GM10248 (cell line): Measurements from ENCODE around the gene ZNF512B.

ENCODE experiments used
- CTCF ChIA-PET: fragments of 300-600 bp; sonication (Branson Sonifier 250); formaldehyde crosslinking; extraction: SDS; loops from one replicate; lab custom pipeline; 2021; ENCODE audit warnings: antibody characterized with exemption; lab: Yijun Ruan, JAX
- POLR2A ChIA-PET: fragments of 350-650 bp; sonication (Branson Sonifier 250); formaldehyde crosslinking; extraction: SDS; loops from one replicate; lab custom pipeline; 2020; ENCODE audit warnings: antibody characterized with exemption; lab: Yijun Ruan, JAX
- DNase-seq: peaks from one replicate; pipeline ENCODE4 v3.0.0; 2012; ENCODE audit errors: extremely low spot score
- CTCF ChIP-seq: IDR thresholded peaks from 2 replicates; pipeline ENCODE4 v1.5.1; 2012; ENCODE audit warnings: mild to moderate bottlenecking, low read depth; ENCODE audit errors: extremely low read depth, missing control alignments, control extremely low read depth

ZNF512B gene

GRCh38 chr20:63950701-63951397 is 18.9 kb downstream of the ZNF512B start:
- no peak for DNase-seq
- POLR2A ChIA-PET = no interaction called here
- TF ChIP-seq CTCF = no peak
- CTCF ChIA-PET = interaction anchor here (1.6 to 2.3 kb wide), 4 partner anchors 23 to 413 kb away, joined by 5 to 10 read pairs (median 6); partner anchors contain the start of genes PRPF6 and PTK6

GRCh38 chr20:63947638-63948456 is 21.9 kb downstream of the ZNF512B start:
- ChIA-PET CTCF (no interaction called here), POLR2A (no interaction called here)
- TF ChIP-seq CTCF = peak; percentile 14

GRCh38 chr20:63946986-63947637 is 22.6 kb downstream of the ZNF512B start:
- DNase-seq = no peak
- ChIA-PET CTCF (no interaction called here), POLR2A (no interaction called here)
- TF ChIP-seq CTCF = no peak

More at GRCh38 chr20:63947638-63948456, 21.9 kb downstream of the ZNF512B start:
- no peak for DNase-seq

GRCh38 chr20:63945921-63946920 is 23.5 kb downstream of the ZNF512B start:
- CTCF ChIA-PET = no interaction called here
- no peak for TF ChIP-seq CTCF
- POLR2A ChIA-PET = no interaction called here
- no peak for DNase-seq

GRCh38 chr20:63945031-63945658 is 24.6 kb downstream of the ZNF512B start:
- no peak for TF ChIP-seq CTCF
- POLR2A ChIA-PET = no interaction called here
- CTCF ChIA-PET = no interaction called here
- DNase-seq = no peak
